ENCODE results near the gene SERPINB6.

DNA sequence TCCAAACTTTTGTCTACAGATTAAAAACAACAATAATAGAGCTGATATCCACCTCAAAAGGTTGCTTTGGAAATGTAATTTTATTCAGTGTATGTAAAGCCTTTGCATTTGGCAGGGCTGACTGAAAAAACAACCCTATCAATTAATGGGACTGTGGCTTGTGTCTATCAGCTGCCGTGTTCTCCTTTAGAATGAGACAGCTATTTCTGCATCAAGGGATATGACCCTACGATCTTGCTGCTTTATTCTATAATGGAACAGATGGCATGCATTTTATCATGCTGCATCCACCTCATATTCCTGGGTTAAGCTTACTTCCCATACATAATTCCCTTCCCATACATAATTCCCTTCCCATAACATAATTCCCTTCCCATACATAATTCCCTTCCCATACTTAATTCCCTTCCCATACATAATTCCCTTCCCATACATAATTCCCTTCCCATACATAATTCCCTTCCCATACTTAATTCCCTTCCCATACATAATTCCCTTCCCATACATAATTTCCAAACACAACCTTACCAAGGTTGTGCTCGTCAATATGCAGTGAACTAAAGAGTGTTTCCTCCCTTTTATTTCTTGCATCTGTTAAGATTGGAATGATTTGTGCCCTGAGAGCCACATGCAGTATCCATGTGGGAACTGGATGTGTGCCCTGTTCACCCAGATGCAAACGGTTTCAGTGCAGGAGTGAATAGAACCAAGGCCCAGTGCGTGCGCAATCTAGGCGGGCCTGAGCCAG lies 26.8 kb downstream of the SERPINB6 start:
- TF ChIP-seq, protein P1, sequence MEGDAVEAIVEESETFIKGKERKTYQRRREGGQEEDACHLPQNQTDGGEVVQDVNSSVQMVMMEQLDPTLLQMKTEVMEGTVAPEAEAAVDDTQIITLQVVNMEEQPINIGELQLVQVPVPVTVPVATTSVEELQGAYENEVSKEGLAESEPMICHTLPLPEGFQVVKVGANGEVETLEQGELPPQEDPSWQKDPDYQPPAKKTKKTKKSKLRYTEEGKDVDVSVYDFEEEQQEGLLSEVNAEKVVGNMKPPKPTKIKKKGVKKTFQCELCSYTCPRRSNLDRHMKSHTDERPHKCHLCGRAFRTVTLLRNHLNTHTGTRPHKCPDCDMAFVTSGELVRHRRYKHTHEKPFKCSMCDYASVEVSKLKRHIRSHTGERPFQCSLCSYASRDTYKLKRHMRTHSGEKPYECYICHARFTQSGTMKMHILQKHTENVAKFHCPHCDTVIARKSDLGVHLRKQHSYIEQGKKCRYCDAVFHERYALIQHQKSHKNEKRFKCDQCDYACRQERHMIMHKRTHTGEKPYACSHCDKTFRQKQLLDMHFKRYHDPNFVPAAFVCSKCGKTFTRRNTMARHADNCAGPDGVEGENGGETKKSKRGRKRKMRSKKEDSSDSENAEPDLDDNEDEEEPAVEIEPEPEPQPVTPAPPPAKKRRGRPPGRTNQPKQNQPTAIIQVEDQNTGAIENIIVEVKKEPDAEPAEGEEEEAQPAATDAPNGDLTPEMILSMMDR (IDR thresholded peaks at IDR 0.05; ENCODE audit: low read depth, low read length) = no peak
- TF ChIP-seq EZH2phosphoT487 (IDR thresholded peaks at IDR 0.05; ENCODE audit: low read depth) = no peak

All from OCI-LY3 (cell line).